Measurements from ENCODE around the gene NOC2L. TPM values are rescaled to one million over a fixed set of nuclear protein-coding genes. Genes with fewer than 3 reads are reported as not detected.
A peak's percentile ranks its signal among the peaks of the same experiment; 100 is the strongest.

The NOC2L gene
- total RNA-seq, 1 experiment from 2014 or later = 130 TPM

DNA sequence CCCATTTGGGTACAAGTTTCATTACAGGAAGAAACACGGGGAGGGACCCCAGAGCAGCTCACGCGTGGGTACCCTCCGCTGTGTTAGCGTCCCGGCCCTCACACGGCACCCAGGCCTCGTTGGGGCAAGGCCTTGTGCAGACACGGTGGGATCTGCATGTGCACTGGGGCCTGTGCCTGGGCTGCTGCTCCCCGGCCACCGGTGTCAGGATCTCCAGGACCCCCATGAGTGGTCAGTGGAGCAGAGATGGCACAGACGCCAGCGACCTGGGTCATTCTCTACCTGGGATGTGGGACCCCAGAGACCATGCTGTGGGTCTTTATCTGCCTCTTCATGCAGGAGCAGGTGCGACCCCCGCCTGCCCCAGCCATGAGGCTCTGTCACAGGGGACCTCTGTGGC lies 40.7 kb downstream of the NOC2L start:
- Histone ChIP-seq H3K79me1 (ENCODE audit: insufficient read depth, low read depth, low read length, poor library complexity, severe bottlenecking) (no peaks in the 10 kb centered on the region), H4K20me1 (ENCODE audit: control insufficient read depth, insufficient read depth, insufficient read length) (peaks cover 6% of the 10 kb centered on the region), H3K27ac (ENCODE audit: insufficient read length, low read depth, low read length) (no peak overlapping the region), H4K5ac (ENCODE audit: insufficient read length, low read depth, low read length) (no peak overlapping the region), H3K23me2 (ENCODE audit: insufficient read length, low read depth, low read length, poor library complexity, severe bottlenecking) (no peaks in the 10 kb centered on the region), H2BK15ac (ENCODE audit: low read depth, low read length) (no peak overlapping the region), H2BK120ac (ENCODE audit: low read depth, low read length, poor library complexity, severe bottlenecking) (no peak overlapping the region), H3T11ph (ENCODE audit: low read length) (no peak overlapping the region), H2BK12ac (ENCODE audit: insufficient read length, low read depth, low read length) (no peak overlapping the region), H3K4me2 (ENCODE audit: insufficient read depth, insufficient read length, low read length) (no peak overlapping the region), H2AK5ac (ENCODE audit: insufficient read length, low read length) (no peak overlapping the region), H2BK20ac (ENCODE audit: low read depth, low read length, poor library complexity, severe bottlenecking) (no peak overlapping the region), H3K9ac (ENCODE audit: extremely low read depth, insufficient read length, low read length) (no peak overlapping the region), H3K14ac (ENCODE audit: insufficient read depth, low read length) (no peak overlapping the region), H3K56ac (ENCODE audit: insufficient read length, low read depth, low read length) (no peak overlapping the region), H3K27me3 (ENCODE audit: insufficient read depth, low read length) (peaks cover 36% of the 10 kb centered on the region), H3K9me3 (ENCODE audit: control insufficient read depth, low read depth, low read length) (no peaks in the 10 kb centered on the region), H2AFZ (ENCODE audit: low read length) (no peak overlapping the region), H3K4me1 (ENCODE audit: insufficient read depth, low read length) (no peaks in the 10 kb centered on the region), H3K4ac (ENCODE audit: low read depth, low read length) (no peak overlapping the region), H4K91ac (ENCODE audit: insufficient read length, low read depth, low read length) (no peak overlapping the region), H3K23ac (ENCODE audit: insufficient read length, low read depth, low read length) (no peak overlapping the region), H3K18ac (ENCODE audit: insufficient read length, low read depth, low read length) (no peak overlapping the region), H3K79me2 (ENCODE audit: insufficient read depth, low read length) (no peaks in the 10 kb centered on the region), H4K8ac (replicated peaks; ENCODE audit: insufficient read length, low read depth, low read length) (no peak overlapping the region), H2BK5ac (ENCODE audit: insufficient read length, low read length) (no peak overlapping the region)
- Mint-ChIP-seq H3K9me3 (peaks cover 1 to 5% of the 10 kb centered on the region in 2 experiments; a peak in 2 of 5 replicates), H3K4me3 (0 out of 5 replicates have a peak overlapping the region, but pooled peaks of 1 of the 2 experiments have one; percentile 3), H3K36me3 (ENCODE audit: insufficient read depth in 1 of 3, low read depth in 3 of 3) (peaks cover 0 to 4% (median 0%) of the 10 kb centered on the region in 3 experiments; a peak in 3 of 7 replicates), H3K27ac (no peak overlapping the region), H3K27me3 (ENCODE audit: low read depth) (peaks cover 100% of the 10 kb centered on the region), H3K4me1 (peaks cover 16 to 21% of the 10 kb centered on the region in 2 experiments)
- no peak for DNase-seq
- WGBS (ENCODE audit: extremely low coverage, insufficient read length, low lambda C conversion rate) = no CpG with 5 or more reads among the region's 15 CpGs
- TF ChIP-seq CTCF (conservative IDR thresholded peaks at IDR 0.05) = no peak

All from H9 (cell line).